ENCODE results near the gene VPS35.

VPS35 gene

DNA sequence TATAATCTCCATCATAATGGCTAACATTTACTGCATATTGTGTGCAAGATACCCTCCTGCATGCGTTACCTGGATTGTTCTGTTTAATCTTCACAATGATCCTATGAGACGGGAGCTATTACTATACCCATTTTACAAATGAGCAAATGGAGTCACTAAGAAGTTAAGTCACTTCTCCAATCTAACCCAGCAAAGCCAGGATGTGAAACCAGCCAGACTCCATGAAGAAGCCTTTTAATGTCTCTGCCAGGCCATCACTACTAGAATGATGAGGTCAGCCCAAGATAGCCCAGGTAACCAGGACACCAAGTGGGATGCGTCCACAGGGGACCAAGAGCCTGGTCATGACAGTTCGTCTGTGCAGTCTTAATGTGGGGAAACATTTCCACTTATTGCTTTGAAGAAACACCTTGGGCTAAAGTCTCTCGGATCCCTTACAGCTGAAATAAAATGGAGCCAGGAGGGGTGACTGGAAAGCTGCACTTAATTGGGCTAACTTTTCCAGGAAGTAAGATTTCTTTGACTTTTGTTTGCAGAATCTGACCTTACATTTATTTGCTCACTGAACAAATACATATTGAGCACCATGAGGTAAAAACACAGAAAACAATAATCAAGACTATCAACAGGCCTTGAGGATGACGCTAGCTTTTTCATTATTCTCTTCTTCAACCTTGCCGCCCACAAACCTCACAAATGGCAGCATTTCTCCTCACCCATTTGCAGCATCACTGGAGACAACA, 66.9 kb downstream of the VPS35 start:
- in situ Hi-C loops (cut with HindIII; ENCODE audit: low sequenced_read_pairs): no loop called here
- DNase-seq (ENCODE audit: low read depth, low spot score): no peak
- TF ChIP-seq CTCF (IDR thresholded peaks at IDR 0.05; ENCODE audit: low read depth, low read length): no peak
- no peak overlapping the region for H3K4me3 ChIP-seq (ENCODE audit: low read depth, low read length)

GRCh38 chr16:46621006-46621933, 67.7 kb downstream of the VPS35 start, which contains the start of gene SHCBP1:
Gene SHCBP1 (minus strand): TSS chr16:46621379. CDS start chr16:46621359, 20 bp downstream.
- peak within 1 kb of the TSS; percentile 91 for H3K4me3 ChIP-seq (ENCODE audit: low read depth, low read length)
- peak; percentile 86 for DNase-seq (ENCODE audit: low read depth, low spot score)
- no peak for TF ChIP-seq CTCF (IDR thresholded peaks at IDR 0.05; ENCODE audit: low read depth, low read length)
- in situ Hi-C loops (cut with HindIII; ENCODE audit: low sequenced_read_pairs): no loop called here

DNA sequence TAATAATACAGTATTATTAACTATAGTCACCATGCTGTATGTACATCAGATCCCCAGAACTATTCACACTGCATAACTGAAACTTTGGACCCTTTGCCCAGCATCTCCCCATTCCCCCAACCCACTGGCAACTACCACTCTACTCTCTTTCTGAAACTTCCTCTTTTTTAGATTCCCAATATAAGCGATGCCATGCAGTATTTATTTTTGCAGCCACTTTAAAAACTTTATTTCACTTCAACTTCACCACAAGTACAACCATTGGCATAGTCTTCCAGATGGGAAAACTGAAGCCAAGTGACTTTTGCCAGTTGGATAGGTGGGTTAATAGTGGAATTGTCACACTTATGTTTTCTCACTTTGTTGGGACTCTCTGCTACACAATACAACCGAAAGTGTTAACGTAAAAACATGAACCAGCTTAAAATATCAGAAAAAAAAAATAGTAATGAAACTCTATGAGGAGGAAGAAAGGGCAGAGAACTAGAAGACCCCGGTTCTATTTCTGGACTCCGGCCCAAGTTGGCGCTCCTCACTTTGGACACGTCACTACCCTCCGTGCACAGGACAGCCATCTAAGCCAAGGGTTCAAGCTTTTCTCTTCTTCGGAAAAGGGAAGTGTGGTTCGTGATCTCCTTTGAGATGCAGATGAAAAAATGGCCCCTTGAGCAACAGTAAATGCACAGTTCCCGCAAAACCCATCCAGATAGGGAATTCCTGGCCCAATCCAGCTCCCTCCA, 68.5 kb downstream of the VPS35 start:
- DNase-seq (ENCODE audit: low read depth, low spot score): peak; percentile 14
- in situ Hi-C loops (cut with HindIII; ENCODE audit: low sequenced_read_pairs): no loop called here
- H3K4me3 ChIP-seq (ENCODE audit: low read depth, low read length): peak overlapping the region; percentile 91
- no peak for TF ChIP-seq CTCF (IDR thresholded peaks at IDR 0.05; ENCODE audit: low read depth, low read length)

DNA sequence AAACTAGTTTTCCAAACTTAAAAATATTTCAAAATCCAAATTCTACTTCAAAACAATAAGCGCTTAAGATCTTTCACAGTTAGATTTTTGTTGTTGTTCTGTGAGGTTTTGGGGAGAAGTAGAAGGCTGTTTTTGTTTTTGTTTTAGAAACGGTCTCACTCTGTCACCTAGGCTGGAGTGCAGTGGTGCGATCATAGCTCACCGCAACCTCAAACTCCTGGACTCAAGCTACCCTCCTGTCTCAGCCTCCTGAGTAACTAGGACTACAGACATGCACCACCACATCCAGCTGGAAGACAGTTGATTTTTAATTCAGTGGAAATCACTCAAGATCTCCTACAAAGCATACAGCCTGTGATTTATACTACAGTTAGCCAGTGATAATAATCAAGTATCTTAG, 70.5 kb downstream of the VPS35 start:
- H3K4me3 ChIP-seq (ENCODE audit: low read depth, low read length): no peak overlapping the region
- in situ Hi-C loops (cut with HindIII; ENCODE audit: low sequenced_read_pairs): no loop called here
- TF ChIP-seq CTCF (IDR thresholded peaks at IDR 0.05; ENCODE audit: low read depth, low read length): no peak
- DNase-seq (ENCODE audit: low read depth, low spot score): no peak

DNA sequence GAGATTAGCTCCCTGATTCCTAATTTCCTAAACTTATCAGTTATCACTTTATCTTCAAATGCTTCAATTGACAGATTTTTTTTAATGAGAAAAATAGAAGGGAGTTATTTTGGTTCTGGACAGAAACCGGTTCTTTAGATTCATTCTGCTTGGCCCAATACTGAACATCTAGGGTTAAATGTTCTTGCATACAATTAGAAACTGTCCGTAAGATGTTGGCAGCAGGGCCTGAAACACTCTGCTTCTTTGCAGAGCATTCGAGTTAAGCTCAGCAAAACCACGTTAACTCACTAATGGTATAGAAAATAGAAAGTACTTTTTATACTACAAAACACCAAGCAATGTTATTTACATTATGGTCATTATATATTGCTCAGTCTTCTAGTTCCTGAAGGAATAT, 75.0 kb downstream of the VPS35 start:
- no peak for DNase-seq (ENCODE audit: low read depth, low spot score)
- in situ Hi-C loops (cut with HindIII; ENCODE audit: low sequenced_read_pairs): no loop called here

More for the DNA sequence above, 75.0 kb downstream of the VPS35 start:
- no peak overlapping the region for H3K4me3 ChIP-seq (ENCODE audit: low read depth, low read length)
- TF ChIP-seq CTCF (IDR thresholded peaks at IDR 0.05; ENCODE audit: low read depth, low read length): no peak
